Islet precursor cell (in vitro differentiated cells): ENCODE results near the gene PLEKHA7.
"Not testable (repeated sequence)": the region's sequence is repeated elsewhere in the genome, so short reads cannot be mapped to it uniquely, and the experiment has no call there.

Source experiments
- DNase-seq: peaks from one replicate; pipeline ENCODE4 v3.0.0-alpha.2; 2018

The PLEKHA7 gene

GRCh38 chr11:16902182-16902581, 112.0 kb downstream of the PLEKHA7 start:
- DNase-seq, result no peak

GRCh38 chr11:16900491-16900890, 113.7 kb downstream of the PLEKHA7 start:
- no peak for DNase-seq

- no peak for DNase-seq
Measured at GRCh38 chr11:16899708-16900303, 114.4 kb downstream of the PLEKHA7 start.

DNA sequence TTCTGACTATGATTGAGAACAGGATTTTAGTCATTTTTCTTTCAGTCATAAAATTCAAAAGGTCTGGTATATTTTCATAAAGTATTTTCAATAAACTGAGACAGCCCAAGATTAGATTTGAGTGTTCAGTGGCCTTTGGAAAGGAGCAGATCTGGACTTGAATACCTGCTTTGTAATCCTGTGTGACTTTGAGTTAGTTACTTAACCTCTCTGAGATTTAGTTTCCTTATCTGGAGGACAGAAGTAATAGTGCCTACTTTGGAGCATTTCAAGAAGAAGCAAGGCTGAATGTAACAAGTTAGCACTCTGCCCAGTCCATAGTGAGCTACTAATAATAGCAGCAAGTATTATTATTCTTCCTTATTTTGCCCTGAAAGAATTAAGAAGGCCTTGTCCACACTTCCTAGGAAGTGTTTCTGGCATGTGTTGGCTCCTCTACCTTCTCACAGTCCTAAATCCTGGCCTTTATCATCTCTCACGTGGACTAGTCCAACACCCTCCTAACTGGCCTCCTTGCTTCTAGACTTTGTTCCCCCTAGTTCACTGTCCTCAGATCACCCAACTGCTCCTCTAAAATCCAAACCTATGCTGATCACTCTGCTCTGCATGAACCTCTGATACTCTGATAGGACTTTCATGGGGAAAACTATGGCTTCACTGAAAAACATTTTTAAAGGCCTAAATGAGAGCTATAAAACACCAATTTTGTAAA, 115.8 kb downstream of the PLEKHA7 start:
- DNase-seq, result no peak

- DNase-seq, result no peak
Measured at GRCh38 chr11:16897470-16898061, 116.6 kb downstream of the PLEKHA7 start.

DNA sequence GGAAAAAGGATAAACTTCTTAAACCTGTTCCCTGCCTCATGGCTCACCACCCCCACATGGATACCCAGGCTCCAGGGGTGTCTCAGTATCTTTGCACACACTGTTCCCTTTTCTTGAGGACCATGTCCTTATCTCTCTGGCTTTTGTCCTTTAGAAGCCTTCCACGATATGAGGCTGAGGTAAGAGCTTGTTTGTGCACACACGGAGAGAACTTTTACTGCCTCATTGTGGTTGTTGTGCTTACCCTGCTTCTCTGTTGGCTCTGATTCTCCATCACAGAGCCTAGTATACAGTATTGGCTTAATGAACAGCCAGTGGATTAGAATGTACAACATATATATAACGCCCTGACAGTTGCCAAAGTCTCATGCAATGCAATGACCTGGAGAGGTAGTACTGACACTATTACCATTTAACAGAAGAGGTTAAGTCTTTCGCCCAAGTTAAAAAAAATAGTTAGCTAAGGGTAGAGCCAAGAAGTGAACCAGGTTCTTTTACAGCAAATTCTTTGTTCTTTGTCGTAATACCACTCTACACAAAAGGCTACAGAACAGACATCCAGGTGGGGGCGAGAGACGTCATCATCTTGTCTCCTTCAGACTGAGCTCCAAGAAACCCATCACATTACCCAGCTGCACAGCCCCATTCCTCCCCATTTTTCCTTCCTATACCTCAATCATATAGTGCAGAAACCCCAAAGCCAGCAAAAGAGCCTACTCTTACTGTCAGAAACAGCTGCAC, 117.3 kb downstream of the PLEKHA7 start:
- DNase-seq, result no peak

DNA sequence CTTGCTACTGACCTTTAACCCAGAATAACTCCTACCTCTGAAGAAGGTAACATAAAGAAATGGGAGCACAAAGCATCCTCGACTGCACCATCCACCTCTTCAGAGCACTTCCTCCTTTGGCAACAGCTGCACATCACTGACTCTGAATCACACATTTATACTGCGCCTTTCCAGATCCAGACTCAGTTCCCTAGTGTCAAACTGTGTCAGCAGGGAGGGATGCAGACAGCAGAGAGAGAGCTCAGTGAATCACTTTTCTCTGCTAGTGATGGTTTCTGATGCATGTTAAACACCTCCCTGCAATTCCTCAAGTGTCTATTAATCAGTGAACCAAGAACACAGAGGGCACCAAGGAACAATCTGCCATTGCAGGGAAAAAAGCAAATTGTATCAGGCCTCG, 118.9 kb downstream of the PLEKHA7 start:
- no peak for DNase-seq

- peak; percentile 85 for DNase-seq
Measured at GRCh38 chr11:16893456-16894066, 120.7 kb downstream of the PLEKHA7 start.

DNA sequence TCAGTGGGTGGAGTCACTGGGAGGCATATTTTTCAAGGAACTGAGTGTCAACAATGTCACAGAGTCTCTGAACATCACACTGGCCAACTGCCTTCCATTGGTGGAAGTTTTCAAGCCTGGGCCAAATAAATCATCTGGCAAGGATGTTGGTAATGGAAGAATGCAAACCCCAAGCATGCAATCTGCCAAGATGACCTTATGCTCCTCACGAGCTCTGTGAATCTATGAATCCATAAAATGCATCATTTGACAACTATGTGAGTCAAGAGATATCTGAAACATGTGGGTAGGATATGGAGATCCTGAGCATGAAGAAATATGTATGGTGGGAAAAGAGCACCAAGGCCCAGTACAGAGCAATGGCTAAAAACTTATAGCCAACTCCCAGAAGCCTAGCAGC, 122.2 kb downstream of the PLEKHA7 start:
- no peak for DNase-seq

DNA sequence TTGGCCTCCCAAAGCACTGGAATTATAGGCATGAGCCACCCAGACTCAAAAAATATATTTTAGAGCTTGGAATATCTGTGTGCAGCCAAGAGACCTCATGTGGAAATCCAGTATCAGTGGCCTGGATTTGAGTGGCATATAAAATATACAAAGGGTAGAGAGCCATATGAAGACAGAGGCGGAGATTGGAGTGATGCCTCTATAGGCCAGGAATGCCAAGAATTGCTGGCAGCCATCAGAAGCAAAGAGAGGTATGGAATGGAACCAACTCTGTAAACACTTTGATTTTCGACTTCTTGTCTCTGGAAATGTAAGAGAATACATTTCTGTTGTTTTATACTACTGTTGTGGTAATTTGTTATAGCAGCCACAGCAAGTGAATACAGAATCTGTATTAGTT, 123.0 kb downstream of the PLEKHA7 start:
- DNase-seq, result no peak

DNA sequence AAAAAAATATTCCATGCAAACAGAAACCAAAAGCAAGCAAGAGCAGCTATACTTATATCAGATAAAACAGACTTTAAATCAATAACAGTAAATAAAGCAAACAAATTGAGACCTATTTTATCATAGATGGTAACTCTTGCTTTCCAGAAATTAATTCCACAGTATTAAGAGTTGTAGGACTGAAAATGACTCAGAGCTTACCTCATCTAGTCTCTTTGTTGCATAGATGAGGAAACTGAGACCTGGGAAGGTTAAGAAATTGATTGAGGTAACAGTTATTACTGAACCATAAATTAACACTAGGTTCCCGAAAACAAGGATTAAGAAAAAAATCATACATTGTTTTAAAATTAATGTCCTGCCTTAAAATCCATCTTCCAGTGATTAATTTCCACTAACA, 123.8 kb downstream of the PLEKHA7 start:
- DNase-seq, result no peak

DNA sequence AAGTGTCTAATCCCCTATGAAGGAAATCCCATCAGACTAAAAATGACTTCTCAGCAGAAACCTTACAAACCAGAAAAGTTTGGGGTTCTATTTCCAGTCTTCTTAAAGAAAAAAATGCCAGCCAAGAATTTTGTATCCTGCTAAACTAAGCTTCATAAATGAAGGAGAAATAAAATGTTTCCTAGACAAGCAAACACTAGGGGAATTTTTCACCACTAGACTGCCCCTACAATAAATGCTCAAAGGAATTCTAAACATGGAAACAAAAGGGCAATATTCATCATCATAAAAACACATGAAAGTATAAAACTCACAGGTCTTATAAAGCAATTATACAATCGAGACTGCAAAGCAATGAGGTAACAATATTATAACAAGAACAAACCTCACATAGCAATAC, 124.3 kb downstream of the PLEKHA7 start:
- no peak for DNase-seq

DNA sequence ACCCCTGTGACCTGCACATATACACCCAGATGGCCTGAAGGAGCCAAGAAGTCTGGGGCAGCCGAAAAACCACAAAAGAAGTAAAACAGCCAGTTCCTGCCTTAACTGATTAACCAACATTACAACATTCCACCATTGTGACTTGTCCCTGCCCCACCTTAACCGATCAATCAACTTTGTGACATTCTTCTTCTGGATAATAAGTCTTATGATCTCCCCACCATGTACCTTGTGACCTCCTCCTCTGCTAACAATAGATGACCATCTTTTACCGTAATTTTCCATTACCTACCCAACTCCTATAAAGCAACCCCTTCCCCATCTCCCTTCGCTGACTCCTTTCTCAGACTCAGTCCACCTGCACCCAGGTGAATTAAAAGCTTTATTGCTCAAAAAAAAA, 125.2 kb downstream of the PLEKHA7 start:
- DNase-seq, result not testable (repeated sequence)

GRCh38 chr11:16887887-16888286, 126.3 kb downstream of the PLEKHA7 start:
- not testable (repeated sequence) for DNase-seq

DNA sequence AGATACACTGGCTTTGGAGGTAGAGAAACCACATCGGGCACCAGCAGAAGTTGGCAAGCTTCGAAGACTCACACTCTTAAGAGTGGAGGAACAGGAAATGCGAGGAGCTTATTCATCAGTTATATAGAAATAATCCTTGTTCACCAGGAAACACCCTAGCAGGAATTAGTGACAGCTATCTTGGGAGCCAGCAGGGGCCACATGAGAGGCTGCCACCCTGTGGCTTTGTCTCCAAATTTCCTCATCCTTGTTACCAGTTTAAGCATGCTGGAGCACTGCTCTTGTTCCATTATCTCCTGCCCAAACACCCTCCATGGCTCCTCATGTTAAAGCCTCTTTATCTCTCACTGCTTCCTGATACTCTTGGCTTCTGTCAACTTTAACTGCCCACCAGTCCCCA, 131.0 kb downstream of the PLEKHA7 start:
- DNase-seq, result no peak

- DNase-seq, result no peak
Measured at GRCh38 chr11:16881766-16882165, 132.4 kb downstream of the PLEKHA7 start.

DNA sequence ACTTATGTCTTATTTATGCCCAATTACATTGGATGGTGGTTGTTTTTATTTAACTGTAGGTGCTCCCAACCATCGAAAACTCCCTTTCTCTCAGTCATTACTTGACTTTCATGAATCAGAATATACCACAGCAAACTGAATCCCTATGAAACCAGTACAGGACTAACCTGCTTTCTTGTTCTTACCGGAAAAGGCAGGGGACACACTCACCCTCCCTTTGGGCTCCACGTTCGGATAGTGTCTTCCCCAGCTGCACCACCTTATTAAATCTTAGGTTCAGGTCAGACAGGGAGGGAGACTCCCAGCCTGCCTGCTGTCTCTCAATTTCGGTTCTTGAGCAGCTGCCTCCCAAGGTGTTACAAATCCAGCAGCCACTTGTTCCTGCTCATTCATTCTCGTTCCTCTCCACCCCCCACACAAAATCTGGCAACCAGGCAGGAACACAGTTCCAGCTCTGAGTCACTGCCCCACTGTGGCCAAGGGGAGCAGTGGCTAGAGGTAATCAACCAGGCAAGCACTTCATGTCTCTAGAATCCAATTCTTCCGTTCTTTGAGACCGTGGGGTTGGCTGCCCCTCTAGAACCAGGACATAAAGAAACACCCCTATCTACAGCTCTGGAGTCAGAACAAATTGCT, 133.0 kb downstream of the PLEKHA7 start:
- DNase-seq, result peak; percentile 90

- no peak for DNase-seq
Measured at GRCh38 chr11:16880184-16880801, 133.9 kb downstream of the PLEKHA7 start.

DNA sequence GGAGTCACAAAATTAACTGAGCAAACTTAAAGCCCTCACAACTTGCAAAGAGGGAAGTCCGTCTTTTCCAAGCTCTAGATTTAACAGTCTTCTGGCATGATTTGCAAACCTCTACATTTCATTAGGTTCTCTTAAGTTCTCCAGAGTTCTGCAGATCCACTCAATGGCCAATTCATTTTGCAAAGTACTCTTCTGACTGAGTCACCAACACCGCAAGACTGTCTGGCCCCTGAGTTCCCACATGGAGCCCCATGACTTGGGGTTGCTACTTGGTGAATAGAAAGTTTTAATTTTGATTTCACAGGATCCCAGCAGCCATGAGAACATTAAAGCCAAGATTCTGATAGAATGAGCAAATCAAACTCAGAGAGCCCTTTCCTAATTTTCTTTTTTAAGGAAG, 134.5 kb downstream of the PLEKHA7 start:
- no peak for DNase-seq

DNA sequence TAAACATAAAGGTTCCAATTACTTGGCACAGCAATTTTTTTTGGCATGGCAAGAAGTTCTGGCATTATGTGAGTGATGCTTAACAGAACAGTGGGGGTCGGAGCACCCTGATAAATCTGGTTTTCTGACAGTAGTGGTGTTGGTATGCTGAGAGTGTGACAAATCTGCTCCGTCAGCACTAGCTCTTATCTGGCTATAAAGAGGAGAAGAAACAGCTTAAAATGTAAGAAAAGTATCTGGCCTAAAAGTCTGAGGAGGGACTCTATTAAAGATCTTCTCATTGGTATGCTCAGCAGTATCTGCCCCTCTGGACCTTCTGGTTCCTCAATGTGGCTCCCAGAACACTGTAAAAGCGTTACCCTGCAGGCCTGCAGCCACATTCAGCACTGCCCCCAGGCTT, 137.4 kb downstream of the PLEKHA7 start:
- peak; percentile 79 for DNase-seq

GRCh38 chr11:16876053-16876752, 138.0 kb downstream of the PLEKHA7 start:
- peak; percentile 89 for DNase-seq
